Astrocyte (in vitro differentiated cells and primary cell): ENCODE data around the gene CCDC89. TPM values are rescaled to one million over a fixed set of nuclear protein-coding genes. Genes with fewer than 3 reads are reported as not detected.

Source experiments
- total RNA-seq: library from RNA; stranded (reverse); gene quantifications from 2 replicates; pipeline ENCODE4 v1.2.1, GENCODE V29; 2021

CCDC89 gene
- total RNA-seq, 1 donor from 2014 or later, result 0.30 TPM

Other genes with a start within 250 kb of the CCDC89 start
- 1.8 and 2.8 TPM in 2 replicates for gene DLG2, start 58.9 kb downstream of the CCDC89 start, total RNA-seq
- gene TMEM126B, start 57.6 kb downstream of the CCDC89 start, total RNA-seq, result 50.9 and 51.3 TPM in 2 replicates
- 45.3 and 47.2 TPM in 2 replicates for gene TMEM126A, start 38.2 kb downstream of the CCDC89 start, total RNA-seq
- 28.6 and 31.0 TPM in 2 replicates for gene CREBZF, start 21.1 kb downstream of the CCDC89 start, total RNA-seq
- 35.2 and 36.9 TPM in 2 replicates for gene SYTL2, start 124.9 kb upstream of the CCDC89 start, total RNA-seq
- not detected in 2 replicates for gene CCDC83, start 169.2 kb upstream of the CCDC89 start, total RNA-seq